Dendritic cell treated with granulocyte-macrophage colony-stimulating factor and Interleukin-4, amounts not matched to agents 40 ng/mL and 50 ng/mL, for 4 days (primary cell): Measurements from ENCODE around the gene HPSE2.

ENCODE experiments used
- H3K27ac Mint-ChIP-seq: one replicate; pipeline ENCODE4 v1.8.0; 2022; ENCODE audit warnings: mild to moderate bottlenecking, mixed read lengths
- H3K27me3 Mint-ChIP-seq: one replicate; pipeline ENCODE4 v1.8.0; 2022; ENCODE audit warnings: mild to moderate bottlenecking, mixed read lengths
- H3K36me3 Mint-ChIP-seq: one replicate; pipeline ENCODE4 v1.8.0; 2022; ENCODE audit warnings: low read depth, mixed read lengths
- H3K4me1 Mint-ChIP-seq: one replicate; pipeline ENCODE4 v1.8.0; 2022; ENCODE audit warnings: low read depth, mixed read lengths
- H3K4me3 Mint-ChIP-seq: one replicate; pipeline ENCODE4 v1.8.0; 2022; ENCODE audit warnings: mild to moderate bottlenecking, moderate library complexity, mixed read lengths
- H3K9me3 Mint-ChIP-seq: one replicate; pipeline ENCODE4 v1.8.0; 2022; ENCODE audit warnings: mixed read lengths
- intact Hi-C: fragments of 100-400 bp; cut with micrococcal nuclease; formaldehyde crosslinking; loops from one replicate; pipeline ENCODE4 v1.15.0; 2022

HPSE2 gene

GRCh38 chr10:98485959-98486358 is 749.7 kb downstream of the HPSE2 start:
- peaks cover 6% of the 10 kb centered on the region for H3K4me1 Mint-ChIP-seq
- no peaks in the 10 kb centered on the region for H3K36me3 Mint-ChIP-seq
- no peak overlapping the region for H3K4me3 Mint-ChIP-seq
- H3K27ac Mint-ChIP-seq, result no peak overlapping the region
- H3K27me3 Mint-ChIP-seq, result peaks cover 4% of the 10 kb centered on the region
- H3K9me3 Mint-ChIP-seq, result no peaks in the 10 kb centered on the region
- intact Hi-C loops, result no loop called here

GRCh38 chr10:98483658-98484057 is 752.0 kb downstream of the HPSE2 start:
- intact Hi-C loops, result no loop called here
- Mint-ChIP-seq H3K4me3 (no peak overlapping the region), H3K36me3 (no peaks in the 10 kb centered on the region), H3K27me3 (peaks cover 3% of the 10 kb centered on the region), H3K27ac (no peak overlapping the region), H3K4me1 (peaks cover 6% of the 10 kb centered on the region), H3K9me3 (no peaks in the 10 kb centered on the region)

- Mint-ChIP-seq H3K36me3 (no peaks in the 10 kb centered on the region), H3K4me1 (no peaks in the 10 kb centered on the region), H3K27ac (no peak overlapping the region), H3K4me3 (no peak overlapping the region), H3K9me3 (no peaks in the 10 kb centered on the region), H3K27me3 (peaks cover 3% of the 10 kb centered on the region)
- intact Hi-C loops, result no loop called here
Observed at GRCh38 chr10:98482096-98482495, 753.6 kb downstream of the HPSE2 start.

- Mint-ChIP-seq H3K27ac (no peak overlapping the region), H3K9me3 (no peaks in the 10 kb centered on the region), H3K4me1 (no peaks in the 10 kb centered on the region), H3K4me3 (no peak overlapping the region), H3K36me3 (no peaks in the 10 kb centered on the region), H3K27me3 (peaks cover 3% of the 10 kb centered on the region)
- intact Hi-C loops, result no loop called here
Observed at GRCh38 chr10:98481404-98481945, 754.2 kb downstream of the HPSE2 start.

GRCh38 chr10:98478430-98479222 is 757.0 kb downstream of the HPSE2 start:
- Mint-ChIP-seq H3K27me3 (peaks cover 3% of the 10 kb centered on the region), H3K27ac (no peak overlapping the region), H3K9me3 (no peaks in the 10 kb centered on the region), H3K4me3 (no peak overlapping the region), H3K36me3 (no peaks in the 10 kb centered on the region), H3K4me1 (peaks cover 12% of the 10 kb centered on the region)
- intact Hi-C loops, result no loop called here

GRCh38 chr10:98477861-98478260 is 757.8 kb downstream of the HPSE2 start:
- Mint-ChIP-seq H3K9me3 (no peaks in the 10 kb centered on the region), H3K4me1 (peaks cover 12% of the 10 kb centered on the region), H3K27ac (no peak overlapping the region), H3K4me3 (no peak overlapping the region), H3K27me3 (peaks cover 8% of the 10 kb centered on the region), H3K36me3 (no peaks in the 10 kb centered on the region)
- intact Hi-C loops, result no loop called here

GRCh38 chr10:98474628-98475027 is 761.0 kb downstream of the HPSE2 start:
- intact Hi-C loops, result no loop called here
- Mint-ChIP-seq H3K4me1 (peaks cover 12% of the 10 kb centered on the region), H3K27ac (no peak overlapping the region), H3K4me3 (no peak overlapping the region), H3K36me3 (no peaks in the 10 kb centered on the region), H3K9me3 (no peaks in the 10 kb centered on the region), H3K27me3 (peaks cover 17% of the 10 kb centered on the region)

- H3K27me3 Mint-ChIP-seq, result peaks cover 29% of the 10 kb centered on the region
- no peaks in the 10 kb centered on the region for H3K9me3 Mint-ChIP-seq
- intact Hi-C loops, result no loop called here
- no peak overlapping the region for H3K27ac Mint-ChIP-seq
- no peak overlapping the region for H3K4me3 Mint-ChIP-seq
- no peaks in the 10 kb centered on the region for H3K36me3 Mint-ChIP-seq
- peaks cover 18% of the 10 kb centered on the region for H3K4me1 Mint-ChIP-seq
Observed at GRCh38 chr10:98472196-98472595, 763.5 kb downstream of the HPSE2 start.

GRCh38 chr10:98470850-98471249 is 764.8 kb downstream of the HPSE2 start:
- H3K27ac Mint-ChIP-seq, result no peak overlapping the region
- no peaks in the 10 kb centered on the region for H3K36me3 Mint-ChIP-seq
- no peaks in the 10 kb centered on the region for H3K9me3 Mint-ChIP-seq
- intact Hi-C loops, result no loop called here
- peaks cover 32% of the 10 kb centered on the region for H3K27me3 Mint-ChIP-seq
- H3K4me3 Mint-ChIP-seq, result no peak overlapping the region
- H3K4me1 Mint-ChIP-seq, result peaks cover 20% of the 10 kb centered on the region

GRCh38 chr10:98469001-98469931 is 766.4 kb downstream of the HPSE2 start:
- H3K27me3 Mint-ChIP-seq, result peaks cover 32% of the 10 kb centered on the region
- intact Hi-C loops, result loop anchor here (5.0 to 10.0 kb wide), 2 partner anchors 323 to 576 kb away; no protein-coding TSS in a partner anchor
- H3K9me3 Mint-ChIP-seq, result no peaks in the 10 kb centered on the region
- H3K4me1 Mint-ChIP-seq, result peaks cover 13% of the 10 kb centered on the region
- H3K27ac Mint-ChIP-seq, result no peak overlapping the region
- H3K36me3 Mint-ChIP-seq, result no peaks in the 10 kb centered on the region
- no peak overlapping the region for H3K4me3 Mint-ChIP-seq

- no peaks in the 10 kb centered on the region for H3K36me3 Mint-ChIP-seq
- intact Hi-C loops, result loop anchor here (1.0 to 10.0 kb wide), 5 partner anchors 197 to 779 kb away; no protein-coding TSS in a partner anchor
- peaks cover 13% of the 10 kb centered on the region for H3K4me1 Mint-ChIP-seq
- H3K27ac Mint-ChIP-seq, result peak overlapping the region; percentile 54
- H3K27me3 Mint-ChIP-seq, result peaks cover 28% of the 10 kb centered on the region
- no peaks in the 10 kb centered on the region for H3K9me3 Mint-ChIP-seq
- H3K4me3 Mint-ChIP-seq, result peak overlapping the region; percentile 89
Observed at GRCh38 chr10:98467506-98468318, 767.9 kb downstream of the HPSE2 start.

GRCh38 chr10:98466861-98467505 is 768.7 kb downstream of the HPSE2 start:
- Mint-ChIP-seq H3K4me1 (peaks cover 13% of the 10 kb centered on the region), H3K36me3 (no peaks in the 10 kb centered on the region), H3K27me3 (peaks cover 26% of the 10 kb centered on the region), H3K27ac (peak overlapping the region; percentile 54), H3K4me3 (no peak overlapping the region), H3K9me3 (no peaks in the 10 kb centered on the region)
- intact Hi-C loops, result loop anchor here (1.0 to 10.0 kb wide), 5 partner anchors 197 to 779 kb away; no protein-coding TSS in a partner anchor

GRCh38 chr10:98465866-98466265 is 769.8 kb downstream of the HPSE2 start:
- Mint-ChIP-seq H3K36me3 (no peaks in the 10 kb centered on the region), H3K9me3 (no peaks in the 10 kb centered on the region), H3K27ac (no peak overlapping the region), H3K4me1 (peaks cover 13% of the 10 kb centered on the region), H3K27me3 (peaks cover 22% of the 10 kb centered on the region), H3K4me3 (no peak overlapping the region)
- intact Hi-C loops, result loop anchor here (2.0 to 10.0 kb wide), 3 partner anchors 326 to 707 kb away; no protein-coding TSS in a partner anchor
